Heart left ventricle (tissue), 13 donors: ENCODE data around the gene SIPA1.

Experiments used
- CTCF ChIP-seq, 12 donors: fragments of 200-600 bp; sonication (generic) in 4 of 12; IDR thresholded peaks; one replicate each; pipeline versions ENCODE4 v1.5.0 to v1.8.0; 2018 to 2022; ENCODE audit warnings: antibody characterized with exemption in 12 of 12, mild to moderate bottlenecking in 5 of 12
- POLR2A ChIP-seq, 2 donors: fragments of 450-650 bp; IDR thresholded peaks; one replicate each; pipeline ENCODE4 v1.6.1; 2017; ENCODE audit warnings: antibody characterized with exemption in 2 of 2, mild to moderate bottlenecking in 2 of 2, moderate library complexity in 2 of 2
- donor health status: ischemic (EF 13 %, LVEDD 7.1; RV severe dilation, severe dysfunction).
- donor health status: DM: no; HTN: yes; CAD: no.
- donor health status: DM: no; HTN: no; CAD: no.
- donor health status: ischemic (EF 25% LVEDD 6.9; RV normal size, moderate dysfunction).
- donor health status: ischemic (EF 25% LVEDD 5.7; RV mildly dilated, moderate dysfunction).
- donor health status: ischemic (EF 35%, LVEDD 5.7; RV mildly dilated, moderate dysfunction).
- donor health status: nonischemic (EF 11% LVEDD 7.7; RV severe dilation, severe dysfunction).
- donor health status: DM: yes; HTN: yes; CAD: no.
- donor health status: PGD.
- donor health status: ischemic (EF 29% LVEDD 5.4; RV normal size, mild dysfunction).
- donor health status: nonischemic (EF 23%, LVEDD 6.1; RV moderate dilation, normal function).

- TF ChIP-seq POLR2A (IDR thresholded peaks at IDR 0.05) (no peak), CTCF (IDR thresholded peaks at IDR 0.05) (no peak)
Measured at GRCh38 chr11:65599955-65600246, 38.0 kb upstream of the SIPA1 start.
